ENCODE measurements around the gene C19orf44.
"Not testable (repeated sequence)": the region's sequence is repeated elsewhere in the genome, so short reads cannot be mapped to it uniquely, and the experiment has no call there.

C19orf44 gene

GRCh38 chr19:16495982-16496612 is at the start of gene C19orf44, which contains the start of gene CALR3:
C19orf44 (plus strand) TSS chr19:16496394; CDS start chr19:16500793, 4,399 bp downstream.
CALR3 (minus strand) TSS chr19:16496167; CDS start chr19:16496129, 38 bp downstream.
- H3K9me3 Mint-ChIP-seq: no peaks in the 10 kb centered on the region
- H3K36me3 Mint-ChIP-seq (ENCODE audit: low read depth): peaks cover 4% of the 10 kb centered on the region
- no peaks in the 10 kb centered on the region for H3K27me3 Mint-ChIP-seq (ENCODE audit: low read depth, poor library complexity)
- H3K27ac Mint-ChIP-seq: peak within 1 kb of the TSS; percentile 36
- DNase-seq: peak; percentile 96
- peak within 1 kb of the TSS; percentile 94 for H3K4me3 Mint-ChIP-seq
- TF ChIP-seq, protein P1, sequence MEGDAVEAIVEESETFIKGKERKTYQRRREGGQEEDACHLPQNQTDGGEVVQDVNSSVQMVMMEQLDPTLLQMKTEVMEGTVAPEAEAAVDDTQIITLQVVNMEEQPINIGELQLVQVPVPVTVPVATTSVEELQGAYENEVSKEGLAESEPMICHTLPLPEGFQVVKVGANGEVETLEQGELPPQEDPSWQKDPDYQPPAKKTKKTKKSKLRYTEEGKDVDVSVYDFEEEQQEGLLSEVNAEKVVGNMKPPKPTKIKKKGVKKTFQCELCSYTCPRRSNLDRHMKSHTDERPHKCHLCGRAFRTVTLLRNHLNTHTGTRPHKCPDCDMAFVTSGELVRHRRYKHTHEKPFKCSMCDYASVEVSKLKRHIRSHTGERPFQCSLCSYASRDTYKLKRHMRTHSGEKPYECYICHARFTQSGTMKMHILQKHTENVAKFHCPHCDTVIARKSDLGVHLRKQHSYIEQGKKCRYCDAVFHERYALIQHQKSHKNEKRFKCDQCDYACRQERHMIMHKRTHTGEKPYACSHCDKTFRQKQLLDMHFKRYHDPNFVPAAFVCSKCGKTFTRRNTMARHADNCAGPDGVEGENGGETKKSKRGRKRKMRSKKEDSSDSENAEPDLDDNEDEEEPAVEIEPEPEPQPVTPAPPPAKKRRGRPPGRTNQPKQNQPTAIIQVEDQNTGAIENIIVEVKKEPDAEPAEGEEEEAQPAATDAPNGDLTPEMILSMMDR (IDR thresholded peaks at IDR 0.05): no peak
- peaks cover 26% of the 10 kb centered on the region for H3K4me1 Mint-ChIP-seq

DNA sequence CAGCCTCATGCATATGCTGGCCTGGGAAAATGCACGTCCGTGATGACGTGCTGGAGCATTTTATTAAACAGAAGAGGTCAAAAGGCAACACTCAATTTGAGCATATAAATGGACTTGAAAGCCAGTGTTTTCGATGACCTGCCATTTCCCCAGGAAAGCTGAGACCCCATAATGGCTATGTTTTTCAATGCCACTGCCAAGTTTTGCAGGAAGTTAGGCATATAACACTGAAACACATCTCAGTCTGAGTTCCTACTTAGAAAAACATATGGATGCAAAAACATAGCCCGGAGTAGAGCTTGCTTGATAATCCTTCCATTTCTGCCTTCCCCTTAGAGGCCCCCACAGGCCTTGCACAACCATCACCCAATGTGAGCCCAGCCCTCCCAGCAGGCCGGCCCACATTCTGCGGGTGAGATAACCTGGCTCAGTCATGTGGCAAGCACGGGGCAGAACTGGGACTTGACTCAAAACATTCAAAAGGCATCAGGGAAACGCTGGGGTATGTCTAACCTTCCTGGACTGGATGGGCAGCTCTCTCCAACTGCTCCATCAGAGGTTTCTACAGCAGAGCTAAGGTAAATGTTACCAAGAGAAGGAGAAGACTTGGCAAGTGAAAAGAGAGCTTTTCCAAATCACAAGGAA is 49.3 kb upstream of the C19orf44 start:
- H3K27ac Mint-ChIP-seq: peak overlapping the region; percentile 19
- peaks cover 62% of the 10 kb centered on the region for H3K4me1 Mint-ChIP-seq
- TF ChIP-seq, protein P1 (IDR thresholded peaks at IDR 0.05): no peak
- no peaks in the 10 kb centered on the region for H3K27me3 Mint-ChIP-seq (ENCODE audit: low read depth, poor library complexity)
- peaks cover 26% of the 10 kb centered on the region for H3K36me3 Mint-ChIP-seq (ENCODE audit: low read depth)
- H3K4me3 Mint-ChIP-seq: no peak overlapping the region
- H3K9me3 Mint-ChIP-seq: no peaks in the 10 kb centered on the region
- no peak for DNase-seq

DNA sequence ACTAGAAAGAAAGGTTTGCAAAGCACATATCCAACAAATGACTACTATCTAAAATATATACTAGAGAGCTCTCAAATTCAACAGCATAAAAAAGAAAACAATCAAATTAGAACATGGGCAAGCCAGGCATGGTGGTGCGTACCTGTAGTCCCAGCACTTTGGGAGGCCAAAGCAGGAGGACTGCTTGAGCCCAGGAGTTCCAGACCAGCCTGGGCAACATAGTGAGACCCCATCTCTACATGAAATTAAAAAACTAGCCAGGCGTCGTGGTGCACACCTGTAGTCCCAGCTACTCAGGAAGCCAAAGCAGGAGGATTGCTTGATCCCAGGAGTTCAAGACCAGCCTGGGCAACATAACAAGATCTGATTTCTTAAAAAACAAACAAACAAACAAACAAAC is 47.3 kb upstream of the C19orf44 start:
- not testable (repeated sequence) for H3K27ac Mint-ChIP-seq; H3K4me3 Mint-ChIP-seq; DNase-seq; H3K9me3 Mint-ChIP-seq; H3K27me3 Mint-ChIP-seq (ENCODE audit: low read depth, poor library complexity)
- peaks cover 47% of the 10 kb centered on the region for H3K4me1 Mint-ChIP-seq
- H3K36me3 Mint-ChIP-seq (ENCODE audit: low read depth): peaks cover 26% of the 10 kb centered on the region

- no peak for DNase-seq
These were observed 46.7 kb upstream of the C19orf44 start for GRCh38 chr19:16449330-16449961.

GRCh38 chr19:16452325-16452724 is 43.9 kb upstream of the C19orf44 start:
- TF ChIP-seq, protein P1 (IDR thresholded peaks at IDR 0.05): no peak
- no peaks in the 10 kb centered on the region for H3K9me3 Mint-ChIP-seq
- no peak for DNase-seq
- peaks cover 30% of the 10 kb centered on the region for H3K36me3 Mint-ChIP-seq (ENCODE audit: low read depth)
- H3K4me3 Mint-ChIP-seq: no peak overlapping the region
- peaks cover 40% of the 10 kb centered on the region for H3K4me1 Mint-ChIP-seq
- H3K27me3 Mint-ChIP-seq (ENCODE audit: low read depth, poor library complexity): no peaks in the 10 kb centered on the region
- H3K27ac Mint-ChIP-seq: no peak overlapping the region

More at GRCh38 chr19:16449330-16449961, 46.7 kb upstream of the C19orf44 start:
- no peaks in the 10 kb centered on the region for H3K9me3 Mint-ChIP-seq
- peaks cover 47% of the 10 kb centered on the region for H3K4me1 Mint-ChIP-seq
- peaks cover 28% of the 10 kb centered on the region for H3K36me3 Mint-ChIP-seq (ENCODE audit: low read depth)
- no peaks in the 10 kb centered on the region for H3K27me3 Mint-ChIP-seq (ENCODE audit: low read depth, poor library complexity)
- H3K27ac Mint-ChIP-seq: no peak overlapping the region
- no peak overlapping the region for H3K4me3 Mint-ChIP-seq
- TF ChIP-seq, protein P1 (IDR thresholded peaks at IDR 0.05): no peak

GRCh38 chr19:16454351-16454918 is 41.8 kb upstream of the C19orf44 start:
- peak overlapping the region; percentile 95 for H3K27ac Mint-ChIP-seq
- no peak overlapping the region for H3K4me3 Mint-ChIP-seq
- peaks cover 54% of the 10 kb centered on the region for H3K4me1 Mint-ChIP-seq

More at GRCh38 chr19:16454351-16454918, 41.8 kb upstream of the C19orf44 start:
- TF ChIP-seq, protein P1 (IDR thresholded peaks at IDR 0.05): no peak
- peaks cover 16% of the 10 kb centered on the region for H3K36me3 Mint-ChIP-seq (ENCODE audit: low read depth)
- no peak for DNase-seq
- H3K27me3 Mint-ChIP-seq (ENCODE audit: low read depth, poor library complexity): no peaks in the 10 kb centered on the region
- no peaks in the 10 kb centered on the region for H3K9me3 Mint-ChIP-seq
